ENCODE data around the gene SOWAHC.

Gene SOWAHC

GRCh38 chr2:109644571-109645275 lies 30.6 kb downstream of the SOWAHC start (continued):
- TF ChIP-seq ZBTB11 (tag by site-specific recombination; conservative IDR thresholded peaks at IDR 0.05; ENCODE audit: low read depth) (no peak), ZNF311 (tag by site-specific recombination; IDR thresholded peaks at IDR 0.05; ENCODE audit: borderline replicate concordance) (no peak), ZNF324 (tag by site-specific recombination; IDR thresholded peaks at IDR 0.05) (no peak)

GRCh38 chr2:109645412-109646184 lies 31.4 kb downstream of the SOWAHC start:
- H3K27ac ChIP-seq (ENCODE audit: extremely low read depth, low read depth, low read length): no peak overlapping the region
- no peaks in the 10 kb centered on the region for H3K4me1 ChIP-seq (ENCODE audit: control insufficient read depth, insufficient read depth, low read length)
- TF ChIP-seq PRDM1 (tag by site-specific recombination; IDR thresholded peaks at IDR 0.05) (no peak), ZNF521 (tag by site-specific recombination; IDR thresholded peaks at IDR 0.05) (no peak), ZSCAN18 (tag by site-specific recombination; IDR thresholded peaks at IDR 0.05) (no peak), ZNF510 (tag by site-specific recombination; IDR thresholded peaks at IDR 0.05; ENCODE audit: insufficient replicate concordance) (no peak), OVOL3 (tag by site-specific recombination; IDR thresholded peaks at IDR 0.05) (no peak), GLIS1 (tag by site-specific recombination; IDR thresholded peaks at IDR 0.05) (no peak), ZNF449 (tag by site-specific recombination; IDR thresholded peaks at IDR 0.05) (no peak), KLF1 (tag by site-specific recombination; IDR thresholded peaks at IDR 0.05) (no peak), TCF7L2 (IDR thresholded peaks at IDR 0.05; ENCODE audit: borderline replicate concordance, low read depth, low read length) (no peak), ZNF2 (tag by site-specific recombination; IDR thresholded peaks at IDR 0.05) (no peak), GFI1B (tag by site-specific recombination; IDR thresholded peaks at IDR 0.05) (no peak), TSHZ1 (tag by site-specific recombination; IDR thresholded peaks at IDR 0.05; ENCODE audit: borderline replicate concordance) (no peak)
- H3K36me3 ChIP-seq (ENCODE audit: control insufficient read depth in 2 of 2, insufficient read depth in 1 of 2, low read length in 2 of 2): no peaks in the 10 kb centered on the region
- ChIA-PET CTCF (no interaction called here), POLR2A (no interaction called here)
- H3K9me3 ChIP-seq (ENCODE audit: control insufficient read depth, insufficient read depth, low read depth, low read length): no peaks in the 10 kb centered on the region
- H3K4me3 ChIP-seq (ENCODE audit: low read depth, low read length): no peak overlapping the region

Data from HEK293 (cell line).